H7 (cell line): ENCODE data around the gene CDH26. TPM values are rescaled to one million over a fixed set of nuclear protein-coding genes. Genes with fewer than 3 reads are reported as not detected.
A peak's percentile ranks its signal among the peaks of the same experiment; 100 is the strongest.

Source experiments
- DNase-seq: peaks from one replicate; pipeline ENCODE4 v3.0.0; 2012
- H3K27me3 ChIP-seq: 2 replicates; pipeline ENCODE4 v1.6.0; 2011; ENCODE audit warnings: mild to moderate bottlenecking, low read length; ENCODE audit not compliant: control insufficient read depth, insufficient read depth
- H3K36me3 ChIP-seq: replicated peaks from 2 replicates; pipeline ENCODE4 v1.5.1; 2011; ENCODE audit warnings: low read length; ENCODE audit not compliant: control insufficient read depth, insufficient read depth
- H3K4me3 ChIP-seq: 2 replicates; pipeline ENCODE4 v1.5.1; 2011; ENCODE audit warnings: low read depth, mild to moderate bottlenecking, control low read depth, low read length, moderate library complexity; ENCODE audit not compliant: insufficient read depth
- total RNA-seq: library from RNA; depleted of rRNA; stranded (reverse); fragments of >200 nt; shearing (Covaris generic); gene quantifications from 2 replicates; pipeline ENCODE4 v1.2.3, GENCODE V29; 2014; rRNA removed

CDH26 gene
- total RNA-seq: 1.0 and 3.1 TPM in 2 replicates

- DNase-seq: no peak
- H3K4me3 ChIP-seq: no peak within 1 kb of the TSS
- no peaks in the 10 kb centered on the region for H3K27me3 ChIP-seq
These were observed at the start of gene CDH26 for GRCh38 chr20:59958123-59958522. CDH26 (plus strand) TSS chr20:59958423; CDS start chr20:59958727, 304 bp downstream.

GRCh38 chr20:59908855-59909254, 49.4 kb upstream of the CDH26 start:
- H3K4me3 ChIP-seq: no peak overlapping the region
- no peak for DNase-seq
- H3K27me3 ChIP-seq: no peaks in the 10 kb centered on the region; the same call in 1 of the 2 replicates
- no peaks in the 10 kb centered on the region for H3K36me3 ChIP-seq

More at GRCh38 chr20:59958123-59958522, at the start of gene CDH26:
- H3K36me3 ChIP-seq: no peaks in the 10 kb centered on the region

GRCh38 chr20:59911041-59911440, 47.2 kb upstream of the CDH26 start:
- no peak for DNase-seq
- Histone ChIP-seq H3K36me3 (no peaks in the 10 kb centered on the region), H3K4me3 (no peak overlapping the region), H3K27me3 (no peaks in the 10 kb centered on the region)

GRCh38 chr20:59912609-59913008, 45.6 kb upstream of the CDH26 start:
- no peak overlapping the region for H3K4me3 ChIP-seq

GRCh38 chr20:59920944-59921343, 37.3 kb upstream of the CDH26 start:
- Histone ChIP-seq H3K36me3 (no peaks in the 10 kb centered on the region), H3K27me3 (no peaks in the 10 kb centered on the region; the same call in 1 of the 2 replicates), H3K4me3 (no peak overlapping the region)
- DNase-seq: no peak

More at GRCh38 chr20:59912609-59913008, 45.6 kb upstream of the CDH26 start:
- DNase-seq: no peak
- Histone ChIP-seq H3K27me3 (no peaks in the 10 kb centered on the region), H3K36me3 (no peaks in the 10 kb centered on the region)

- Histone ChIP-seq H3K36me3 (no peaks in the 10 kb centered on the region), H3K27me3 (no peaks in the 10 kb centered on the region; the same call in 1 of the 2 replicates), H3K4me3 (no peak overlapping the region)
- DNase-seq: no peak
These were observed 34.7 kb upstream of the CDH26 start for GRCh38 chr20:59923514-59923913.

- no peak for DNase-seq
- Histone ChIP-seq H3K27me3 (no peaks in the 10 kb centered on the region; the same call in 1 of the 2 replicates), H3K4me3 (no peak overlapping the region), H3K36me3 (no peaks in the 10 kb centered on the region)
These were observed 32.9 kb upstream of the CDH26 start for GRCh38 chr20:59925359-59925758.

- DNase-seq: no peak
- H3K36me3 ChIP-seq: no peaks in the 10 kb centered on the region
- H3K27me3 ChIP-seq: no peaks in the 10 kb centered on the region; the same call in 1 of the 2 replicates
- H3K4me3 ChIP-seq: no peak overlapping the region
These were observed 32.3 kb upstream of the CDH26 start for GRCh38 chr20:59925899-59926298.

GRCh38 chr20:59931511-59932312, 26.5 kb upstream of the CDH26 start:
- DNase-seq: no peak
- H3K36me3 ChIP-seq: no peaks in the 10 kb centered on the region
- peaks cover 20% of the 10 kb centered on the region for H3K27me3 ChIP-seq
- H3K4me3 ChIP-seq: no peak overlapping the region

- peak; percentile 26 for DNase-seq
- H3K36me3 ChIP-seq: no peaks in the 10 kb centered on the region
- H3K27me3 ChIP-seq: peaks cover 20% of the 10 kb centered on the region
- H3K4me3 ChIP-seq: no peak overlapping the region
These were observed 25.5 kb upstream of the CDH26 start for GRCh38 chr20:59932616-59933295.

GRCh38 chr20:59933296-59933848, 24.9 kb upstream of the CDH26 start, which contains the start of gene SYCP2:
SYCP2 (minus strand) TSS chr20:59933637; CDS start chr20:59922413, 11,224 bp downstream.
- H3K36me3 ChIP-seq: no peaks in the 10 kb centered on the region
- peak; percentile 80 for DNase-seq
- peak within 1 kb of the TSS; percentile 47 for H3K4me3 ChIP-seq
- H3K27me3 ChIP-seq: peaks cover 23% of the 10 kb centered on the region

GRCh38 chr20:59933849-59934585, 24.2 kb upstream of the CDH26 start:
- Histone ChIP-seq H3K27me3 (peaks cover 28% of the 10 kb centered on the region), H3K36me3 (no peaks in the 10 kb centered on the region), H3K4me3 (peak overlapping the region; percentile 47)
- peak; percentile 93 for DNase-seq

GRCh38 chr20:59935457-59936185, 22.6 kb upstream of the CDH26 start:
- Histone ChIP-seq H3K27me3 (peaks cover 36% of the 10 kb centered on the region), H3K4me3 (no peak overlapping the region)

More at GRCh38 chr20:59935457-59936185, 22.6 kb upstream of the CDH26 start:
- no peak for DNase-seq
- H3K36me3 ChIP-seq: no peaks in the 10 kb centered on the region
